GM21786 (cell line): ENCODE results near the gene IPP.
"Not testable (repeated sequence)": the region's sequence is repeated elsewhere in the genome, so short reads cannot be mapped to it uniquely, and the experiment has no call there.

Experiments used
- ATAC-seq: cut with Tn5 transposase; IDR thresholded peaks from one replicate; pipeline ENCODE4 v1.9.1; 2021; ENCODE audit not compliant: unreplicated experiment

The IPP gene

GRCh38 chr1:45685308-45686014, 65.0 kb downstream of the IPP start:
- no peak for ATAC-seq

GRCh38 chr1:45684402-45684801, 66.1 kb downstream of the IPP start:
- ATAC-seq, result no peak

GRCh38 chr1:45682942-45683341, 67.5 kb downstream of the IPP start:
- no peak for ATAC-seq

- no peak for ATAC-seq
Measured at GRCh38 chr1:45679123-45679522, 71.3 kb downstream of the IPP start.

- ATAC-seq, result no peak
Measured at GRCh38 chr1:45678489-45678888, 72.0 kb downstream of the IPP start.

GRCh38 chr1:45677751-45678245, 72.7 kb downstream of the IPP start:
- ATAC-seq, result no peak

GRCh38 chr1:45676553-45676952, 73.9 kb downstream of the IPP start:
- ATAC-seq, result not testable (repeated sequence)

GRCh38 chr1:45674478-45674877, 76.0 kb downstream of the IPP start:
- no peak for ATAC-seq

GRCh38 chr1:45673956-45674355, 76.5 kb downstream of the IPP start:
- no peak for ATAC-seq

- ATAC-seq, result no peak
Measured at GRCh38 chr1:45669859-45670655, 80.4 kb downstream of the IPP start.

GRCh38 chr1:45669379-45669778, 81.1 kb downstream of the IPP start:
- ATAC-seq, result no peak

- ATAC-seq, result no peak
Measured at GRCh38 chr1:45668526-45668925, 81.9 kb downstream of the IPP start.

- ATAC-seq, result no peak
Measured at GRCh38 chr1:45667321-45668111, 82.9 kb downstream of the IPP start.

GRCh38 chr1:45666836-45667235, 83.6 kb downstream of the IPP start:
- no peak for ATAC-seq

GRCh38 chr1:45660336-45660735, 90.1 kb downstream of the IPP start:
- ATAC-seq, result no peak

GRCh38 chr1:45659222-45659621, 91.2 kb downstream of the IPP start:
- ATAC-seq, result no peak

- no peak for ATAC-seq
Measured at GRCh38 chr1:45658171-45658570, 92.3 kb downstream of the IPP start.

GRCh38 chr1:45656573-45657226, 93.8 kb downstream of the IPP start:
- no peak for ATAC-seq

- no peak for ATAC-seq
Measured at GRCh38 chr1:45654540-45655280, 95.7 kb downstream of the IPP start.
